ENCODE measurements around the gene SLC38A9. TPM values are rescaled to one million over a fixed set of nuclear protein-coding genes. Genes with fewer than 3 reads are reported as not detected.
"Not testable (repeated sequence)": the region's sequence is repeated elsewhere in the genome, so short reads cannot be mapped to it uniquely, and the experiment has no call there.

SLC38A9 gene
- total RNA-seq = 10 to 100 TPM; 17.9 to 19.5 TPM

- Mint-ChIP-seq H3K27ac (peak within 1 kb of the TSS; percentile 89 to 92), H3K36me3 (peaks cover 6 to 14% of the 10 kb centered on the region in 2 donors), H3K9me3 (peaks cover 0 to 5% of the 10 kb centered on the region in 2 donors)
- DNase-seq (ENCODE audit: low spot score in 2 of 2) (peak; percentile 89 to 93), ATAC-seq (peak; percentile 99 to 100)
Observed at GRCh38 chr5:55712023-55712859, at the start of gene SLC38A9. Gene SLC38A9 (minus strand): TSS chr5:55712324. CDS start chr5:55697958, 14,366 bp downstream.

GRCh38 chr5:55761721-55762120 is 49.6 kb upstream of the SLC38A9 start:
- ATAC-seq; DNase-seq (ENCODE audit: low spot score in 2 of 2); H3K36me3 Mint-ChIP-seq; H3K27ac Mint-ChIP-seq; H3K9me3 Mint-ChIP-seq: not testable (repeated sequence)

- H3K27ac Mint-ChIP-seq = no peak overlapping the region
- DNase-seq (ENCODE audit: low spot score in 2 of 2) (no peak), ATAC-seq (peak in 1 of 2 donors; percentile 9)
- no peaks in the 10 kb centered on the region for H3K36me3 Mint-ChIP-seq
- no peaks in the 10 kb centered on the region for H3K9me3 Mint-ChIP-seq
Observed at GRCh38 chr5:55758714-55759113, 46.6 kb upstream of the SLC38A9 start.

GRCh38 chr5:55758231-55758630 is 46.1 kb upstream of the SLC38A9 start:
- H3K9me3 Mint-ChIP-seq = no peaks in the 10 kb centered on the region
- H3K27ac Mint-ChIP-seq = peak overlapping the region in 1 of 2 donors; percentile 31
- no peaks in the 10 kb centered on the region for H3K36me3 Mint-ChIP-seq
- ATAC-seq (peak; percentile 16 to 95), DNase-seq (ENCODE audit: low spot score in 2 of 2) (no peak)

- Mint-ChIP-seq H3K36me3 (no peaks in the 10 kb centered on the region), H3K27ac (no peak overlapping the region), H3K9me3 (no peaks in the 10 kb centered on the region)
- no peak for DNase-seq (ENCODE audit: low spot score in 2 of 2)
- no peak for ATAC-seq
Observed at GRCh38 chr5:55750499-55750898, 38.4 kb upstream of the SLC38A9 start.

- no peaks in the 10 kb centered on the region for H3K9me3 Mint-ChIP-seq
- H3K27ac Mint-ChIP-seq = no peak overlapping the region
- no peaks in the 10 kb centered on the region for H3K36me3 Mint-ChIP-seq
- DNase-seq (ENCODE audit: low spot score in 2 of 2) (no peak), ATAC-seq (no peak)
Observed at GRCh38 chr5:55750063-55750462, 37.9 kb upstream of the SLC38A9 start.

- Mint-ChIP-seq H3K36me3 (no peaks in the 10 kb centered on the region), H3K9me3 (no peaks in the 10 kb centered on the region), H3K27ac (no peak overlapping the region)
- ATAC-seq (no peak), DNase-seq (ENCODE audit: low spot score in 2 of 2) (no peak)
Observed at GRCh38 chr5:55749387-55749786, 37.3 kb upstream of the SLC38A9 start.

- ATAC-seq (no peak), DNase-seq (ENCODE audit: low spot score in 2 of 2) (no peak)
- H3K36me3 Mint-ChIP-seq = no peaks in the 10 kb centered on the region
- no peak overlapping the region for H3K27ac Mint-ChIP-seq
- H3K9me3 Mint-ChIP-seq = no peaks in the 10 kb centered on the region
Observed at GRCh38 chr5:55747778-55748318, 35.7 kb upstream of the SLC38A9 start.

- Mint-ChIP-seq H3K36me3 (no peaks in the 10 kb centered on the region), H3K9me3 (no peaks in the 10 kb centered on the region), H3K27ac (no peak overlapping the region)
- no peak for ATAC-seq
- no peak for DNase-seq (ENCODE audit: low spot score in 2 of 2)
Observed at GRCh38 chr5:55742778-55743177, 30.7 kb upstream of the SLC38A9 start.

- no peaks in the 10 kb centered on the region for H3K9me3 Mint-ChIP-seq
- H3K27ac Mint-ChIP-seq = no peak within 1 kb of the TSS
- H3K36me3 Mint-ChIP-seq = no peaks in the 10 kb centered on the region
- ATAC-seq (no peak), DNase-seq (ENCODE audit: low spot score in 2 of 2) (no peak)
Observed at GRCh38 chr5:55737793-55738192, 25.7 kb upstream of the SLC38A9 start, which contains the start of gene DDX4. Gene DDX4 (plus strand): TSS chr5:55738061. CDS start chr5:55738964, 903 bp downstream.

- peaks cover 0 to 4% of the 10 kb centered on the region in 2 donors for H3K9me3 Mint-ChIP-seq
- ATAC-seq (no peak), DNase-seq (ENCODE audit: low spot score in 2 of 2) (no peak)
- H3K36me3 Mint-ChIP-seq = no peaks in the 10 kb centered on the region
- no peak overlapping the region for H3K27ac Mint-ChIP-seq
Observed at GRCh38 chr5:55734658-55735057, 22.5 kb upstream of the SLC38A9 start.

- no peak overlapping the region for H3K27ac Mint-ChIP-seq
- H3K9me3 Mint-ChIP-seq = peaks cover 0 to 8% of the 10 kb centered on the region in 2 donors
- DNase-seq (ENCODE audit: low spot score in 2 of 2) = no peak
- no peak for ATAC-seq
- H3K36me3 Mint-ChIP-seq = no peaks in the 10 kb centered on the region
Observed at GRCh38 chr5:55732585-55732984, 20.5 kb upstream of the SLC38A9 start.

GRCh38 chr5:55731848-55732247 is 19.7 kb upstream of the SLC38A9 start:
- Mint-ChIP-seq H3K9me3 (peaks cover 0 to 8% of the 10 kb centered on the region in 2 donors), H3K27ac (no peak overlapping the region), H3K36me3 (no peaks in the 10 kb centered on the region)
- ATAC-seq = no peak
- no peak for DNase-seq (ENCODE audit: low spot score in 2 of 2)

GRCh38 chr5:55724281-55724680 is 12.2 kb upstream of the SLC38A9 start:
- DNase-seq (ENCODE audit: low spot score in 2 of 2) = no peak
- H3K9me3 Mint-ChIP-seq = peaks cover 0 to 4% of the 10 kb centered on the region in 2 donors
- no peak for ATAC-seq
- peaks cover 0 to 1% of the 10 kb centered on the region in 2 donors for H3K36me3 Mint-ChIP-seq
- H3K27ac Mint-ChIP-seq = no peak overlapping the region

- no peak overlapping the region for H3K27ac Mint-ChIP-seq
- peaks cover 0 to 5% of the 10 kb centered on the region in 2 donors for H3K36me3 Mint-ChIP-seq
- ATAC-seq (no peak), DNase-seq (ENCODE audit: low spot score in 2 of 2) (no peak)
- H3K9me3 Mint-ChIP-seq = peaks cover 0 to 8% of the 10 kb centered on the region in 2 donors
Observed at GRCh38 chr5:55720188-55720703, 8.1 kb upstream of the SLC38A9 start.

- ATAC-seq; DNase-seq (ENCODE audit: low spot score in 2 of 2); H3K27ac Mint-ChIP-seq; H3K9me3 Mint-ChIP-seq; H3K36me3 Mint-ChIP-seq: not testable (repeated sequence)
Observed at GRCh38 chr5:55719026-55719425, 6.9 kb upstream of the SLC38A9 start.

GRCh38 chr5:55715519-55716078 is 3.5 kb upstream of the SLC38A9 start:
- no peak overlapping the region for H3K27ac Mint-ChIP-seq
- peaks cover 0 to 9% of the 10 kb centered on the region in 2 donors for H3K9me3 Mint-ChIP-seq
- H3K36me3 Mint-ChIP-seq = peaks cover 9 to 11% of the 10 kb centered on the region in 2 donors
- no peak for ATAC-seq
- no peak for DNase-seq (ENCODE audit: low spot score in 2 of 2)
